Epithelial cell of esophagus (primary cell): ENCODE measurements around the gene NDC1.

Source experiments
- DNase-seq: peaks from one replicate; pipeline ENCODE4 v3.0.0; 2010; ENCODE audit warnings: low read depth
- H3K4me3 ChIP-seq: 2 replicates; pipeline ENCODE4 v1.5.1; 2011; ENCODE audit warnings: mild to moderate bottlenecking, low read length, control low read depth
- CTCF ChIP-seq: IDR thresholded peaks from 2 replicates; pipeline ENCODE4 v1.5.1; 2011; ENCODE audit warnings: low read depth, mild to moderate bottlenecking, low read length, control low read depth, inconsistent platforms; ENCODE audit not compliant: insufficient read depth; ENCODE audit errors: missing control alignments

Gene NDC1

GRCh38 chr1:53718443-53718842 is 119.7 kb downstream of the NDC1 start:
- H3K4me3 ChIP-seq, result no peak overlapping the region
- no peak for DNase-seq
- TF ChIP-seq CTCF, result no peak

- H3K4me3 ChIP-seq, result no peak overlapping the region
- no peak for TF ChIP-seq CTCF
- no peak for DNase-seq
Observed at GRCh38 chr1:53717025-53717804, 120.9 kb downstream of the NDC1 start.

GRCh38 chr1:53716150-53716549 is 121.9 kb downstream of the NDC1 start:
- no peak for TF ChIP-seq CTCF
- no peak for DNase-seq
- H3K4me3 ChIP-seq, result no peak overlapping the region

- DNase-seq, result peak; percentile 31
- TF ChIP-seq CTCF, result peak; percentile 24
- H3K4me3 ChIP-seq, result no peak overlapping the region
Observed at GRCh38 chr1:53715478-53715877, 122.6 kb downstream of the NDC1 start.
